Naive thymus-derived CD4-positive, alpha-beta T cell (primary cell): Measurements from ENCODE around the gene MSANTD4. TPM values are rescaled to one million over a fixed set of nuclear protein-coding genes. Genes with fewer than 3 reads are reported as not detected.
"Not testable (repeated sequence)": the region's sequence is repeated elsewhere in the genome, so short reads cannot be mapped to it uniquely, and the experiment has no call there.

ENCODE experiments used
- ATAC-seq: fragments of 150-1000 bp; cut with Tn5 transposase; 2 replicates; pipeline ENCODE4 v1.10.0; 2021; ENCODE audit warnings: mild to moderate bottlenecking, moderate library complexity
- CTCF ChIA-PET: fragments of 350-600 bp; sonication (Branson Sonifier 250); formaldehyde crosslinking; loops from one replicate; lab custom pipeline; 2021; ENCODE audit warnings: antibody characterized with exemption; lab: Charles Lee
- POLR2A ChIA-PET: fragments of 350-600 bp; sonication (Branson Sonifier 250); formaldehyde crosslinking; loops from one replicate; lab custom pipeline; 2021; ENCODE audit warnings: antibody characterized with exemption, inconsistent platforms; lab: Charles Lee
- DNase-seq, 9 donors: peaks; one replicate each; pipeline versions ENCODE4 v3.0.0 to v3.0.0-alpha.2; 2020 to 2022; ENCODE audit warnings: mixed read lengths in 1 of 9
- H3K27ac ChIP-seq: one replicate; pipeline ENCODE4 v1.7.0; 2013; ENCODE audit warnings: mild to moderate bottlenecking, low read depth, low read length, moderate library complexity
- H3K27me3 ChIP-seq, 2 donors: one replicate each; pipeline ENCODE4 v1.7.0; 2013; ENCODE audit warnings: low read length in 2 of 2, mild to moderate bottlenecking in 2 of 2, moderate library complexity in 2 of 2; ENCODE audit not compliant: control insufficient read depth in 2 of 2, insufficient read depth in 2 of 2
- H3K36me3 ChIP-seq, 3 experiments: 1 replicate in 2 of 3; 2 replicates in 1 of 3; pipeline ENCODE4 v1.7.0; 2013; ENCODE audit warnings: low read length in 3 of 3, mild to moderate bottlenecking in 3 of 3, moderate library complexity in 1 of 3; ENCODE audit not compliant: insufficient read depth in 3 of 3, control insufficient read depth in 2 of 3
- H3K4me1 ChIP-seq, 2 donors: one replicate each; pipeline ENCODE4 v1.7.0; 2013; ENCODE audit warnings: low read length in 2 of 2, mild to moderate bottlenecking in 2 of 2, moderate library complexity in 1 of 2; ENCODE audit not compliant: control insufficient read depth in 2 of 2, insufficient read depth in 2 of 2
- H3K4me3 ChIP-seq: 2 replicates; pipeline ENCODE4 v1.7.0; 2013; ENCODE audit warnings: mild to moderate bottlenecking, low read length
- H3K9me3 ChIP-seq, 3 experiments: 1 replicate in 2 of 3; 2 replicates in 1 of 3; pipeline ENCODE4 v1.7.0; 2013; ENCODE audit warnings: low read length in 3 of 3; ENCODE audit not compliant: control insufficient read depth in 2 of 3
- H3K27ac Mint-ChIP-seq, 9 donors: one replicate each; pipeline ENCODE4 v1.8.0; 2020 to 2022; ENCODE audit warnings: mixed read lengths in 9 of 9, mild to moderate bottlenecking in 8 of 9, moderate library complexity in 5 of 9, inconsistent platforms in 2 of 9
- H3K27me3 Mint-ChIP-seq, 5 donors: one replicate each; pipeline ENCODE4 v1.8.0; 2021 to 2022; ENCODE audit warnings: mixed read lengths in 5 of 5, mild to moderate bottlenecking in 1 of 5
- H3K36me3 Mint-ChIP-seq, 5 donors: one replicate each; pipeline ENCODE4 v1.8.0; 2020 to 2022; ENCODE audit warnings: mixed read lengths in 5 of 5, mild to moderate bottlenecking in 3 of 5, inconsistent platforms in 1 of 5
- H3K4me1 Mint-ChIP-seq, 7 donors: one replicate each; pipeline ENCODE4 v1.8.0; 2020 to 2022; ENCODE audit warnings: mixed read lengths in 7 of 7, mild to moderate bottlenecking in 3 of 7, inconsistent platforms in 1 of 7
- H3K4me3 Mint-ChIP-seq, 10 donors: one replicate each; pipeline ENCODE4 v1.8.0; 2020 to 2022; ENCODE audit warnings: mild to moderate bottlenecking in 10 of 10, mixed read lengths in 10 of 10, moderate library complexity in 6 of 10, inconsistent platforms in 2 of 10
- H3K9me3 Mint-ChIP-seq, 11 donors: one replicate each; pipeline ENCODE4 v1.8.0; 2020 to 2022; ENCODE audit warnings: mixed read lengths in 11 of 11, mild to moderate bottlenecking in 4 of 11, inconsistent platforms in 1 of 11, moderate library complexity in 1 of 11
- intact Hi-C, 2 donors: fragments of 100-400 bp; cut with micrococcal nuclease; formaldehyde crosslinking; loops; one replicate each; pipeline ENCODE4 v1.15.1; 2023
- polyA plus RNA-seq, 2 donors: library from polyadenylated mRNA; unstranded; fragments of 300-500 nt; fragmentation: Illumina TruSeq; gene quantifications; one replicate each; pipeline ENCODE4 v1.2.3, GENCODE V29; 2021
- total RNA-seq, 6 experiments: library from RNA in 5 of 6; stranded (reverse) in 5 of 6; gene quantifications; 1 replicate in 5 of 6; 2 replicates in 1 of 6; pipeline ENCODE4 v1.2.3 and lab custom pipeline; 2021 to 2026

MSANTD4 gene
- total and polyA plus RNA-seq, 7 experiments from 2014 or later, result 3.9 to 18.7 (median 8.0) TPM

DNA sequence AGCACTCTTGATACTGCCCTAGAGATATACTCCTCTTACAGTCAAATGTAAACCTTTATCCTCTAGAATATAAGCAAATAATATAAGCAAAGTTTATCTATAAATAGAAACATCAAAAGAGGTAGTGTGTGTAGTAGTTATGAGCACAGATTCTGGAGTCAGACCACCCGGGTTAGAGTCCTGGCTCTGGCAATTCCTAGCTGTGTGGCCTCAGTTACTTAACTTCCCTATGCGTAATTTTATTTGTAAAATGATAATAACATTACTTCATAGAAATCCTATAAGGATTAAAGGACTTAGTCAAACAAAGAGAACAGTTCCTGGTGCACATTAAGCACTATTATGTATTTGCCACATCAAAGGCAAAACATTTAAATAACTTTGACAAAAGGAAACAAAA lies 7.0 kb downstream of the MSANTD4 start:
- Mint-ChIP-seq H3K36me3 (peaks cover 13 to 54% (median 29%) of the 10 kb centered on the region in 5 donors), H3K27ac (no peak overlapping the region), H3K4me1 (peaks cover 32 to 89% (median 73%) of the 10 kb centered on the region in 7 donors), H3K4me3 (no peak overlapping the region), H3K9me3 (peaks cover 0 to 4% (median 0%) of the 10 kb centered on the region in 11 donors), H3K27me3 (no peaks in the 10 kb centered on the region)
- Histone ChIP-seq H3K27ac (no peak overlapping the region), H3K4me3 (no peak overlapping the region), H3K36me3 (peaks cover under 1 to 8% (median 3%) of the 10 kb centered on the region in 3 experiments), H3K4me1 (peaks cover 0 to 14% of the 10 kb centered on the region in 2 donors), H3K9me3 (no peaks in the 10 kb centered on the region), H3K27me3 (no peaks in the 10 kb centered on the region)
- no peak for ATAC-seq
- ChIA-PET CTCF (no interaction called here), POLR2A (interaction anchor here (0.6 to 1.4 kb wide), 2 partner anchors 62 to 184 kb away, joined by 3 to 4 read pairs; partner anchors contain the start of genes AASDHPPT and KBTBD3)
- no peak for DNase-seq
- intact Hi-C loops, result no loop called here

DNA sequence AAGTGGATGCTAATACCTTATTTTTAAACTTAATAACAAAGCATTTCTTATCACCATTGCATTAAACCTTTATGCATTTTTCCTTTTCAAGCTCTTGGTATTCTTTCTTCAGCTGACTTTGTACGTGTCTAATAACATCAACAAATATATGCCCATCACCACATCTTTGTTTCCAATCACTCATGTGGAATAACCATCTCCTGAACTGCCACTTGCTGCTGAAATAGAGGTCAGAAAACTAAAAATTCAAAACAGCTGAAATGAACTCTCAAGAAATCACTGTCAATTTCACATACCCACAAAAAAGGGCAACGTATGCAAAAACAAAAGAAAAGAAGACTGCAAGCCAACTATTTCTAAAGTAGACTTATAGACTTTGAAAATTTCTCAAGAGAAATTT lies 7.4 kb downstream of the MSANTD4 start:
- peaks cover 0 to 7% (median 0%) of the 10 kb centered on the region in 11 donors for H3K9me3 Mint-ChIP-seq
- H3K27ac Mint-ChIP-seq, result no peak overlapping the region
- Histone ChIP-seq H3K27ac (no peak overlapping the region), H3K4me1 (peaks cover 0 to 11% of the 10 kb centered on the region in 2 donors), H3K4me3 (no peak overlapping the region), H3K9me3 (no peaks in the 10 kb centered on the region), H3K36me3 (peaks cover 3 to 11% (median 5%) of the 10 kb centered on the region in 3 experiments), H3K27me3 (no peaks in the 10 kb centered on the region)
- ATAC-seq (no peak), DNase-seq (no peak)
- POLR2A ChIA-PET, result interaction anchor here (1.4 kb wide), 1 partner anchor 62 kb away, joined by 4 read pairs; the partner anchor contains the start of genes AASDHPPT and KBTBD3
- H3K4me1 Mint-ChIP-seq, result peaks cover 29 to 89% (median 73%) of the 10 kb centered on the region in 7 donors
- peaks cover 17 to 54% (median 32%) of the 10 kb centered on the region in 5 donors for H3K36me3 Mint-ChIP-seq
- CTCF ChIA-PET, result no interaction called here
- H3K4me3 Mint-ChIP-seq, result no peak overlapping the region
- intact Hi-C loops, result no loop called here
- H3K27me3 Mint-ChIP-seq, result no peaks in the 10 kb centered on the region

DNA sequence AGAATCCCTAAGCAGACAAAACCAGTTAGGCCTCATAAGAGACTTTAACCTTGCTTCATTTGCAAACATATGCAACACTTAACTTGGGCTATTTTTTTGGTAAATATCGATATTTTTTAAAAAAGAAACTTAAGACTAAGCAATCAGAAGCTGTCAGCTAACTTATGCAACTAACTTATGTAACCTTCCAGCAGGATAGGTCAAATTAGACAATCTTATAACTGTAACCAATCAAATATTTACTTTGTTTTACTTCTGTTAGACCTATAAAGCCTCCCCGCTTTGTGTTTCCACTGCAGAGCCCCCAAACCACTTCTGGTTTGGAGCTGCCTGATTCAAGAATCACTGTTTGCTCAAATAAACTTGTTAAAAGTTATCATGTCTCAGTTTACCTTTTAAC lies 8.0 kb downstream of the MSANTD4 start:
- no peak for ATAC-seq
- no peak overlapping the region for H3K4me3 Mint-ChIP-seq
- peaks cover 26 to 89% (median 73%) of the 10 kb centered on the region in 7 donors for H3K4me1 Mint-ChIP-seq
- DNase-seq, result no peak
- H3K27ac ChIP-seq, result no peak overlapping the region
- CTCF ChIA-PET, result no interaction called here
- H3K36me3 Mint-ChIP-seq, result peaks cover 21 to 57% (median 34%) of the 10 kb centered on the region in 5 donors
- POLR2A ChIA-PET, result no interaction called here
- H3K27me3 Mint-ChIP-seq, result no peaks in the 10 kb centered on the region
- peaks cover 0 to 9% (median 0%) of the 10 kb centered on the region in 11 donors for H3K9me3 Mint-ChIP-seq
- H3K4me3 ChIP-seq, result no peak overlapping the region
- H3K36me3 ChIP-seq, result peaks cover 3 to 17% (median 10%) of the 10 kb centered on the region in 3 experiments
- peaks cover 0 to 3% (median 0%) of the 10 kb centered on the region in 3 experiments for H3K9me3 ChIP-seq
- H3K27me3 ChIP-seq, result no peaks in the 10 kb centered on the region
- intact Hi-C loops, result no loop called here
- no peak overlapping the region for H3K27ac Mint-ChIP-seq
- peaks cover 0 to 10% of the 10 kb centered on the region in 2 donors for H3K4me1 ChIP-seq

DNA sequence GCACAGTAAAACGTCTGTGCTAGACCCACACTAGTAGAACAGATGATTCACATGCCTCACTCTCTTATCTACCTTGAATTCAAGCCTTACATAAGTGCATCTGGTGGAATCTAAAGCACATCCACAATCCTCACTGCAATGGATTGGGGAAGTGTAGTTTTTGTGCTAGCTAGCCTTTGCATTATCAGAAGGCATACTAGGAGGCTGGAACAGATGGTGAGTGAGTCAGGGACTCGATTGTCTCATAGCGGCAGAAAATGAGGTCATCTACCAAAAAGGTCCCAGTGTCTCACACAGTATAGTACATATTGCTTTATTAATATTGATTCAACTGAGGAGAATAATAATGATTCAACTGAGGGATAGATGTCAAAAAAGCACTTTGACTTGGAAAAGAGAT lies 9.3 kb downstream of the MSANTD4 start:
- ChIA-PET CTCF (no interaction called here), POLR2A (no interaction called here)
- H3K36me3 ChIP-seq, result peaks cover 3 to 28% (median 18%) of the 10 kb centered on the region in 3 experiments
- H3K27ac Mint-ChIP-seq, result no peak overlapping the region
- no peak overlapping the region for H3K4me3 ChIP-seq
- H3K4me3 Mint-ChIP-seq, result no peak overlapping the region
- no peaks in the 10 kb centered on the region for H3K27me3 Mint-ChIP-seq
- H3K9me3 ChIP-seq, result peaks cover 0 to 3% (median 0%) of the 10 kb centered on the region in 3 experiments
- peaks cover 0 to 10% of the 10 kb centered on the region in 2 donors for H3K4me1 ChIP-seq
- H3K27me3 ChIP-seq, result no peaks in the 10 kb centered on the region
- H3K9me3 Mint-ChIP-seq, result peaks cover 0 to 9% (median 0%) of the 10 kb centered on the region in 11 donors
- DNase-seq, result no peak
- H3K27ac ChIP-seq, result no peak overlapping the region
- peaks cover 20 to 83% (median 67%) of the 10 kb centered on the region in 7 donors for H3K4me1 Mint-ChIP-seq
- H3K36me3 Mint-ChIP-seq, result peaks cover 21 to 65% (median 41%) of the 10 kb centered on the region in 5 donors
- intact Hi-C loops, result no loop called here
- no peak for ATAC-seq

DNA sequence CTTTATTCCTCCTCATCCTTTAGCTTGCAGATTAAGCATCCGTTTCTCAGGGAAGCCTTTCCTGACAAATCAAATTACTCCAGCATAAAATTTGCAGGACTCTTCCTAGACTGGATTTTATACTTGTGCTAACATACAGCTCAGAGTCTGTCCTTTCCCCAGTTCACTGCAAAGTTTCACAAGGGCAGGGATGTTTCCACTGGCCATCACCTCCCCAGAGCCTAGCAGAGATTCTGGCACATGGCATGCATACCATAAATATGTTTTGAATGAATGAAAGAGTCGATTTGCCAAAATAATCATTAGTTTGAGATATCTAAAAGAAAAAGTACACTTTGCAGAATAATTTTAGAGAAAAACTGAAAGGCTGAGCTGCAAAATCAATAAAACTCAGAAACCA lies 10.6 kb downstream of the MSANTD4 start:
- H3K36me3 ChIP-seq, result peaks cover 3 to 34% (median 18%) of the 10 kb centered on the region in 3 experiments
- ATAC-seq (no peak), DNase-seq (no peak)
- Mint-ChIP-seq H3K9me3 (peaks cover 0 to 14% (median 4%) of the 10 kb centered on the region in 11 donors), H3K4me1 (peaks cover 14 to 70% (median 60%) of the 10 kb centered on the region in 7 donors), H3K36me3 (peaks cover 20 to 77% (median 54%) of the 10 kb centered on the region in 5 donors), H3K4me3 (peak overlapping the region in 1 of 10 donors; percentile 4), H3K27me3 (no peaks in the 10 kb centered on the region), H3K27ac (no peak overlapping the region)
- intact Hi-C loops, result no loop called here
- H3K27me3 ChIP-seq, result no peaks in the 10 kb centered on the region
- ChIA-PET CTCF (no interaction called here), POLR2A (no interaction called here)
- H3K9me3 ChIP-seq, result peaks cover 0 to 3% (median 0%) of the 10 kb centered on the region in 3 experiments
- no peak overlapping the region for H3K4me3 ChIP-seq
- no peak overlapping the region for H3K27ac ChIP-seq
- peaks cover 0 to 10% of the 10 kb centered on the region in 2 donors for H3K4me1 ChIP-seq

DNA sequence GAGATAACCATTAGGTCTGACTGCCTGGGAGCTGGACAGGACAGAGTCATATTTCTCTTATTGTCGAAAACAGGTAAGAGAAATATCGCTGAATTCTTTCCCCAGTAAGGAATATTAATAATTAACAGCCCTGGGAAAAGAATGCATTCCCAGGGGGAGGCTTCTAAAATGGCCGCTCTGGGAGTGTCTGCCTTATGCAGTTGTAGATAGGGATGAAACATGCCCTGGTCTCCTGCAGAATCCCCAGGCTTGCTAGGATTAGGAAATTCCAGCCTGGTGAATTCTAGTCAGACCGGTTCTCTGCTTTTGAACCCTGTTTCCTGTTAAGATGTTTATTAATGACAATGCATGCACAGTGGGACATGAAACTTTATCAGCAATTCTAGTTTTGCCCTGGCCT lies 18.9 kb downstream of the MSANTD4 start:
- H3K27ac ChIP-seq, H3K27me3 ChIP-seq, H3K27ac Mint-ChIP-seq, H3K4me1 ChIP-seq, H3K4me3 ChIP-seq, CTCF ChIA-PET, POLR2A ChIA-PET, H3K9me3 ChIP-seq, H3K4me3 Mint-ChIP-seq, H3K27me3 Mint-ChIP-seq, DNase-seq, ATAC-seq, intact Hi-C loops: not testable (repeated sequence)
- peaks cover 0 to 18% (median 3%) of the 10 kb centered on the region in 3 experiments for H3K36me3 ChIP-seq
- H3K4me1 Mint-ChIP-seq, result peaks cover 3 to 34% (median 17%) of the 10 kb centered on the region in 7 donors
- H3K9me3 Mint-ChIP-seq, result peaks cover 5 to 50% (median 31%) of the 10 kb centered on the region in 11 donors
- peaks cover 15 to 89% (median 83%) of the 10 kb centered on the region in 5 donors for H3K36me3 Mint-ChIP-seq
